Esophagus squamous epithelium (tissue), 5 donors: Measurements from ENCODE around the gene SS18. TPM values are rescaled to one million over a fixed set of nuclear protein-coding genes. Genes with fewer than 3 reads are reported as not detected.

Experiments used
- DNase-seq: peaks from one replicate; lab custom pipeline; 2025; lab: John Stamatoyannopoulos, UW
- H3K27ac ChIP-seq, 4 donors: fragments of 200-600 bp; sonication (generic); one replicate each; pipeline ENCODE4 v1.5.1; 2016 to 2019; ENCODE audit warnings: mild to moderate bottlenecking in 1 of 4
- H3K27me3 ChIP-seq, 4 donors: fragments of 200-600 bp; sonication (generic); 1 replicate in 3 of 4; 2 replicates in 1 of 4; pipeline versions ENCODE4 v1.5.1 to v1.6.0; 2017 to 2021; ENCODE audit warnings: antibody characterized with exemption in 1 of 4
- H3K36me3 ChIP-seq, 3 donors: fragments of 200-600 bp; sonication (generic); one replicate each; pipeline ENCODE4 v1.5.1; 2016 to 2019
- H3K4me1 ChIP-seq, 3 donors: fragments of 200-600 bp; sonication (generic); one replicate each; pipeline ENCODE4 v1.5.1; 2017 to 2019
- H3K4me3 ChIP-seq, 4 donors: fragments of 200-600 bp; sonication (generic); 1 replicate in 3 of 4; 2 replicates in 1 of 4; pipeline ENCODE4 v1.5.1; 2016 to 2019; ENCODE audit warnings: mild to moderate bottlenecking in 2 of 4, moderate library complexity in 1 of 4
- H3K9me3 ChIP-seq, 3 donors: fragments of 200-600 bp; sonication (generic); one replicate each; pipeline ENCODE4 v1.5.1; 2016 to 2019
- CTCF ChIP-seq, 6 experiments: fragments of 450-650 bp in 4 of 6; fragments of 200-600 bp in 2 of 6; sonication (generic) in 2 of 6; IDR thresholded peaks; one replicate each; pipeline ENCODE4 v1.5.1; 2016 to 2019; ENCODE audit warnings: antibody characterized with exemption in 6 of 6, mild to moderate bottlenecking in 4 of 6, moderate library complexity in 4 of 6
- POLR2A ChIP-seq, 4 donors: fragments of 450-650 bp; IDR thresholded peaks; one replicate each; pipeline ENCODE4 v1.6.1; 2017; ENCODE audit warnings: antibody characterized with exemption in 4 of 4, mild to moderate bottlenecking in 4 of 4, moderate library complexity in 3 of 4
- WGBS, 2 donors: methylation state at CpG; one replicate each; pipeline ENCODE4 v1.1.5; 2018; 5-methylcytosine and 5-hydroxymethylcytosine counted together
- intact Hi-C: fragments of 100-400 bp; cut with DNase I; formaldehyde crosslinking; loops from one replicate; pipeline ENCODE4 v1.15.0; 2022
- total RNA-seq, 4 donors: library from RNA; depleted of rRNA; stranded (reverse); fragments of >200 nt; gene quantifications; one replicate each; pipeline ENCODE4 v1.1.0, GENCODE V29; 2016
- donor health status: DM: yes; HTN: yes; CAD: no.

SS18 gene
- total RNA-seq, 4 donors from 2014 or later: 72.7 to 107 (median 82.4) TPM

GRCh38 chr18:26071725-26072124 is 18.7 kb downstream of the SS18 start:
- peaks cover 0 to 11% (median 6%) of the 10 kb centered on the region in 3 donors for H3K9me3 ChIP-seq
- intact Hi-C loops: no loop called here
- DNase-seq: no peak
- H3K4me3 ChIP-seq: no peak overlapping the region
- 100% methylated on average over 2 of the region's 2 CpGs for WGBS, 2 donors
- no peak overlapping the region for H3K27ac ChIP-seq
- no peaks in the 10 kb centered on the region for H3K27me3 ChIP-seq
- TF ChIP-seq POLR2A (IDR thresholded peaks at IDR 0.05) (no peak), CTCF (IDR thresholded peaks at IDR 0.05) (no peak)
- no peaks in the 10 kb centered on the region for H3K4me1 ChIP-seq
- peaks cover 14 to 95% (median 23%) of the 10 kb centered on the region in 3 donors for H3K36me3 ChIP-seq

- TF ChIP-seq POLR2A (IDR thresholded peaks at IDR 0.05): no peak
- no peak for TF ChIP-seq CTCF (IDR thresholded peaks at IDR 0.05)
- H3K9me3 ChIP-seq: peaks cover 0 to 11% (median 6%) of the 10 kb centered on the region in 3 donors
- no peaks in the 10 kb centered on the region for H3K4me1 ChIP-seq
- DNase-seq: no peak
- intact Hi-C loops: no loop called here
- peaks cover 14 to 95% (median 23%) of the 10 kb centered on the region in 3 donors for H3K36me3 ChIP-seq
- no peak overlapping the region for H3K27ac ChIP-seq
- H3K4me3 ChIP-seq: no peak overlapping the region
- H3K27me3 ChIP-seq: no peaks in the 10 kb centered on the region
These were observed 19.4 kb downstream of the SS18 start for GRCh38 chr18:26071020-26071419.

GRCh38 chr18:26059357-26059756 is 31.1 kb downstream of the SS18 start:
- WGBS, 2 donors: 94 to 100% methylated on average over 2 of the region's 2 CpGs
- Histone ChIP-seq H3K36me3 (peaks cover 7 to 77% (median 18%) of the 10 kb centered on the region in 3 donors), H3K4me1 (no peaks in the 10 kb centered on the region), H3K9me3 (no peaks in the 10 kb centered on the region), H3K4me3 (no peak overlapping the region), H3K27me3 (no peaks in the 10 kb centered on the region), H3K27ac (no peak overlapping the region)
- no peak for TF ChIP-seq POLR2A (IDR thresholded peaks at IDR 0.05)
- no peak for TF ChIP-seq CTCF (IDR thresholded peaks at IDR 0.05)
- DNase-seq: no peak
- intact Hi-C loops: no loop called here

GRCh38 chr18:26057344-26057773 is 33.1 kb downstream of the SS18 start:
- intact Hi-C loops: no loop called here
- peaks cover 7 to 84% (median 18%) of the 10 kb centered on the region in 3 donors for H3K36me3 ChIP-seq
- no peaks in the 10 kb centered on the region for H3K9me3 ChIP-seq
- H3K27ac ChIP-seq: no peak overlapping the region
- H3K4me1 ChIP-seq: no peaks in the 10 kb centered on the region
- H3K27me3 ChIP-seq: no peaks in the 10 kb centered on the region
- 76 to 85% methylated on average over 4 to 6 of the region's 7 CpGs for WGBS, 2 donors
- H3K4me3 ChIP-seq: no peak overlapping the region
- no peak for DNase-seq
- no peak for TF ChIP-seq POLR2A (IDR thresholded peaks at IDR 0.05)
- TF ChIP-seq CTCF (IDR thresholded peaks at IDR 0.05): no peak

- no peaks in the 10 kb centered on the region for H3K27me3 ChIP-seq
- no peaks in the 10 kb centered on the region for H3K4me1 ChIP-seq
- no peak overlapping the region for H3K27ac ChIP-seq
- DNase-seq: no peak
- 79 to 96% methylated on average over 1 of the region's 1 CpG for WGBS, 2 donors
- H3K9me3 ChIP-seq: no peaks in the 10 kb centered on the region
- no peak overlapping the region for H3K4me3 ChIP-seq
- peaks cover 7 to 87% (median 18%) of the 10 kb centered on the region in 3 donors for H3K36me3 ChIP-seq
- intact Hi-C loops: no loop called here
- no peak for TF ChIP-seq CTCF (IDR thresholded peaks at IDR 0.05)
- TF ChIP-seq POLR2A (IDR thresholded peaks at IDR 0.05): no peak
These were observed 34.1 kb downstream of the SS18 start for GRCh38 chr18:26056291-26056690.
